HG03442 (cell line): ENCODE results near the gene ME1.
"Not testable (repeated sequence)": the region's sequence is repeated elsewhere in the genome, so short reads cannot be mapped to it uniquely, and the experiment has no call there.

Source experiments
- ATAC-seq: cut with Tn5 transposase; IDR thresholded peaks from one replicate; pipeline ENCODE4 v1.9.1; 2021; ENCODE audit warnings: mild to moderate bottlenecking, moderate library complexity; ENCODE audit not compliant: unreplicated experiment

ME1 gene

GRCh38 chr6:83193747-83194566 is 236.9 kb downstream of the ME1 start:
- ATAC-seq = peak; percentile 20

GRCh38 chr6:83192871-83193746 is 237.7 kb downstream of the ME1 start, which contains the start of the genes PGM3 and RWDD2A:
TSS of gene PGM3 (minus strand) at chr6:83193265. CDS start at chr6:83191012, 2,253 bp downstream.
TSS of gene RWDD2A (plus strand) at chr6:83193357. CDS start at chr6:83194452, 1,095 bp downstream.
- peak; percentile 97 for ATAC-seq

GRCh38 chr6:83192456-83192855 is 238.4 kb downstream of the ME1 start:
- no peak for ATAC-seq

- ATAC-seq = not testable (repeated sequence)
Measured at GRCh38 chr6:83191974-83192373, 238.9 kb downstream of the ME1 start.

- no peak for ATAC-seq
Measured at GRCh38 chr6:83190626-83191025, 240.2 kb downstream of the ME1 start.

GRCh38 chr6:83188501-83188900 is 242.3 kb downstream of the ME1 start:
- no peak for ATAC-seq

- ATAC-seq = no peak
Measured at GRCh38 chr6:83185096-83185495, 245.8 kb downstream of the ME1 start.

- ATAC-seq = no peak
Measured at GRCh38 chr6:83183082-83183828, 247.6 kb downstream of the ME1 start.

GRCh38 chr6:83182114-83182513 is 248.7 kb downstream of the ME1 start:
- no peak for ATAC-seq

GRCh38 chr6:83180426-83180950 is 250.4 kb downstream of the ME1 start:
- no peak for ATAC-seq

- ATAC-seq = no peak
Measured at GRCh38 chr6:83176246-83176645, 254.6 kb downstream of the ME1 start.

- ATAC-seq = no peak
Measured at GRCh38 chr6:83169511-83169910, 261.3 kb downstream of the ME1 start.

GRCh38 chr6:83169106-83169505 is 261.7 kb downstream of the ME1 start:
- ATAC-seq = no peak

- ATAC-seq = no peak
Measured at GRCh38 chr6:83168556-83168955, 262.3 kb downstream of the ME1 start.

- ATAC-seq = no peak
Measured at GRCh38 chr6:83167726-83168278, 263.0 kb downstream of the ME1 start.
